ENCODE measurements around the gene VGLL4. TPM values are rescaled to one million over a fixed set of nuclear protein-coding genes. Genes with fewer than 3 reads are reported as not detected.
"Not testable (repeated sequence)": the region's sequence is repeated elsewhere in the genome, so short reads cannot be mapped to it uniquely, and the experiment has no call there.

Gene VGLL4
- total RNA-seq, 4 donors from 2014 or later = 79.3 to 144 (median 143) TPM

DNA sequence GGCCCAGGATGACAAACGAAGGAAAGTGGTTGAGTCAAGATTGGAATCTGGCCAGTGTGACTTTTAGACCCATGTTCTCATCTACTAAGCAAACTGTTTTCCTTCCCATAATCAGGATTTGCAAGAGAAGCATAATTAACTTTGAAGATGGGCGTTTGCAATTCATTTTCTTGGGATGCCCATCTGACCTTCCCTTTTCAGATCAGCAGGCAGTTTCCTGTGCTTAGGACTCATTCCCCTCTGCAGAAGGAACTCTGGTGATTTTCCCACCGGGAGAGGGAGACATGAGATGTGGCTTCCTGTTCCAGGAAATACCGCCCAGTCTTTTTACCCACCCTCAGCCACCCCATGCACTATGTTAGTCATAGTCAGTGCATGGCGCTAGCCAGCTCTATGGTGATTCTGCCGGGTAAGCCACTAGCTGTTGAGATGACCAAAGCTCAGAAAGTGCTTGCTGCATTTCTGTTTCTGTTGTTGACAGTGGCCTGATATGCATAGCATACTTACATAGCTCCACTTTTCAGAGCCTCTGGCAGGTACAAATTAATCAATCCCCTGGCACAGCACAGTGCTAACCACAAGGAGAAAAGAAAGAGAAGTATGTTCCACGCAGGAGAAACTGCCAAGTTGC lies 129.4 kb downstream of the VGLL4 start:
- Histone ChIP-seq H3K27me3 (no peaks in the 10 kb centered on the region), H3K9me3 (no peaks in the 10 kb centered on the region), H3K36me3 (no peaks in the 10 kb centered on the region), H3K27ac (peak overlapping the region; percentile 12 to 34), H3K4me3 (no peak overlapping the region), H3K4me1 (peaks cover 0 to 5% of the 10 kb centered on the region in 2 donors)
- DNase-seq = peak; percentile 15 to 53
- intact Hi-C loops (cut with DNase I; ENCODE audit: low total_unique reads) = no loop called here
- TF ChIP-seq CTCF (IDR thresholded peaks at IDR 0.05) (peak in 1 of 4 experiments; percentile 8), POLR2A (IDR thresholded peaks at IDR 0.05) (no peak)

DNA sequence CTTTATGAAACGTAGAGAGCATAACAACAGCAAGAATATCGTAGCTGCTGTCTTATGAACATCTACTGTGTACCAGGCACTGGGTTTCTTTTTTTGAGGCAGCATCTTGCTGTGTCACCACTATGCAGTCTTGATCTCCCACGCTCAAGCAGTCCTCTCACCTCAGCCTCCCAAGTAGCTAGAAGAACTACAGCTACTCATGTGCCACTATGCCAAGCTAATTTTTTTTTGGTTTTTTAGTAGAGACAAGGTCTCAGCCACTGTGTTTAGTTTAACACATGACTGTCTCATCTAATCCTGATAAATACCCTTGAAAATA lies 129.9 kb downstream of the VGLL4 start:
- Histone ChIP-seq H3K4me1 (peaks cover 2 to 6% of the 10 kb centered on the region in 2 donors), H3K27me3 (no peaks in the 10 kb centered on the region), H3K27ac (peak overlapping the region; percentile 3 to 12), H3K4me3 (no peak overlapping the region), H3K9me3 (no peaks in the 10 kb centered on the region), H3K36me3 (no peaks in the 10 kb centered on the region)
- intact Hi-C loops (cut with DNase I; ENCODE audit: low total_unique reads) = no loop called here
- TF ChIP-seq POLR2A (IDR thresholded peaks at IDR 0.05) (no peak), CTCF (IDR thresholded peaks at IDR 0.05) (no peak)
- no peak for DNase-seq

DNA sequence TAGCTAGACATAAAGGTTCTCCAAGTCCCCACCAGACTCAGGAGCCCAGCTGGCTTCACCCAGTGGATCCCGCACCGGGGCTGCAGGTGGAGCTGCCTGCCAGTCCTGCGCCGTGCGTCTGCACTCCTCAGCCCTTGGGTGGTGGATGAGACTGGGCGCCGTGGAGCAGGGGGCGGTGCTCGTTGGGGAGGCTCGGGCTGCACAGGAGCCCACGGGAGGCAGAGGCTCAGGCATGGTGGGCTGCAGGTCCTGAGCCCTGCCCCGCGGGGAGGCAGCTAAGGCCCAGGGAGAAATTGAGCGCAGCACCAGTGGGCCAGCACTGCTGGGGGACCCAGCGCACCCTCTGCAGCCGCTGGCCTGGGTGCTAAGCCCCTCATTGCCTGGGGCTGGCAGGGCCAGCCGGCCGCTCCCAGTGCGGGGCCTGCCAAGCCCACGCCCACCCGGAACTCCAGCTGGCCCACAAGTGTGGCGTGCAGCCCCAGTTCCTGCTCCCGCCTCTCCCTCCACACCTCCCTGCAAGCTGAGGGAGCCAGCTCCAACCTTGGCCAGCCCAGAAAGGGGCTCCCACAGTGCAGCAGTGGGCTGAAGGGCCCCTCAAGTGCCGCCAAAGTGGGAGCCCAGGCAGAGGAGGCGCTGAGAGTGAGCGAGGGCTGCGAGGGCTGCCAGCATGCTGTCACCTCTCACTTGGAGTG lies 130.4 kb downstream of the VGLL4 start:
- peak overlapping the region; percentile 3 to 12 for H3K27ac ChIP-seq
- intact Hi-C loops (cut with DNase I; ENCODE audit: low total_unique reads) = not testable (repeated sequence)

GRCh38 chr3:11511606-11512005 lies 132.1 kb downstream of the VGLL4 start:
- H3K36me3 ChIP-seq; intact Hi-C loops (cut with DNase I; ENCODE audit: low total_unique reads); H3K9me3 ChIP-seq; H3K4me3 ChIP-seq; DNase-seq; H3K27me3 ChIP-seq; H3K27ac ChIP-seq: not testable (repeated sequence)
- H3K4me1 ChIP-seq = peaks cover 11 to 12% of the 10 kb centered on the region in 2 donors

More for the DNA sequence above, 130.4 kb downstream of the VGLL4 start:
- H3K27me3 ChIP-seq, DNase-seq, H3K4me3 ChIP-seq, H3K9me3 ChIP-seq, H3K36me3 ChIP-seq: not testable (repeated sequence)
- peaks cover 7 to 11% of the 10 kb centered on the region in 2 donors for H3K4me1 ChIP-seq

DNA sequence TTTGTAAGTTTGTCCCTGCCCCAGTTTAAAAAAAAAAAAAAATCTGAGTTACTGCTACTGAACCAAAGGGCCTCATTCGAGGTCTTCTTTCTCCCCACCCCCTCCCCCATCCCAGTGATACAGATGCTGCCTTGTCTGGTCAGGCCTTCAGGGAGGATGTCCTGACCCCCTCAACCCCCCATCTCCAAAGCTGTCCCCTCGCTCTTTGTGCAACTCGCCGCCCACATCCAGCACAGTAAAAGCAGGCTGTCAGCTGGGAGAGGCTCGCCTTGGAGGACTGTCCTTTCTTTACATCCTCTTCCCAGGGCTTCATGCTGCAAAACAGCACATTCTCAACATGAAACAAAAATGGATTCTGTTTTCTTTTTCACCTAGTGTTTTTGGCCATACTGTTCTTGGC lies 133.4 kb downstream of the VGLL4 start:
- intact Hi-C loops (cut with DNase I; ENCODE audit: low total_unique reads) = no loop called here
- peak overlapping the region; percentile 76 to 98 for H3K27ac ChIP-seq
- no peak for TF ChIP-seq POLR2A (IDR thresholded peaks at IDR 0.05)
- no peaks in the 10 kb centered on the region for H3K27me3 ChIP-seq
- no peak for DNase-seq
- H3K4me3 ChIP-seq = no peak overlapping the region
- no peaks in the 10 kb centered on the region for H3K36me3 ChIP-seq
- H3K4me1 ChIP-seq = peaks cover 11 to 12% of the 10 kb centered on the region in 2 donors
- H3K9me3 ChIP-seq = no peaks in the 10 kb centered on the region

DNA sequence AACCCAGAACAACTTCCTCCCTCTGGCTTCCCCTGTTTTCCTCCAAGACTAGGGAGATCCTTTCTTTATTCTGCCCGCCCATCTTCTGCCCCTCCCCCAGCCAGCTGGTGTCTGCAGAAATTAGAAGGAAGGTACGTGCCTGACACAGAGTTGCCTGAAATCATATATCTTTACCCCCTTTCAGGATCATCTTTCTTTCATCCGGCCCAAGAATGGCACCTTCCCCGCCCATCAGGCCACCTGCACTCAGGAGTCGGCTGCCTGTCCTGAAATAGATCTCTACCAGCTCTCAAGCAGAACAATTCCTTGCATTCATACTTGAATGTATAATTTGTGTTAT lies 133.7 kb downstream of the VGLL4 start:
- intact Hi-C loops (cut with DNase I; ENCODE audit: low total_unique reads) = no loop called here
- no peak for TF ChIP-seq POLR2A (IDR thresholded peaks at IDR 0.05)
- H3K9me3 ChIP-seq = no peaks in the 10 kb centered on the region
- peak overlapping the region; percentile 76 to 98 for H3K27ac ChIP-seq
- peak; percentile 61 to 68 for DNase-seq
- peaks cover 11 to 12% of the 10 kb centered on the region in 2 donors for H3K4me1 ChIP-seq
- H3K27me3 ChIP-seq = no peaks in the 10 kb centered on the region
- no peak overlapping the region for H3K4me3 ChIP-seq
- H3K36me3 ChIP-seq = no peaks in the 10 kb centered on the region

DNA sequence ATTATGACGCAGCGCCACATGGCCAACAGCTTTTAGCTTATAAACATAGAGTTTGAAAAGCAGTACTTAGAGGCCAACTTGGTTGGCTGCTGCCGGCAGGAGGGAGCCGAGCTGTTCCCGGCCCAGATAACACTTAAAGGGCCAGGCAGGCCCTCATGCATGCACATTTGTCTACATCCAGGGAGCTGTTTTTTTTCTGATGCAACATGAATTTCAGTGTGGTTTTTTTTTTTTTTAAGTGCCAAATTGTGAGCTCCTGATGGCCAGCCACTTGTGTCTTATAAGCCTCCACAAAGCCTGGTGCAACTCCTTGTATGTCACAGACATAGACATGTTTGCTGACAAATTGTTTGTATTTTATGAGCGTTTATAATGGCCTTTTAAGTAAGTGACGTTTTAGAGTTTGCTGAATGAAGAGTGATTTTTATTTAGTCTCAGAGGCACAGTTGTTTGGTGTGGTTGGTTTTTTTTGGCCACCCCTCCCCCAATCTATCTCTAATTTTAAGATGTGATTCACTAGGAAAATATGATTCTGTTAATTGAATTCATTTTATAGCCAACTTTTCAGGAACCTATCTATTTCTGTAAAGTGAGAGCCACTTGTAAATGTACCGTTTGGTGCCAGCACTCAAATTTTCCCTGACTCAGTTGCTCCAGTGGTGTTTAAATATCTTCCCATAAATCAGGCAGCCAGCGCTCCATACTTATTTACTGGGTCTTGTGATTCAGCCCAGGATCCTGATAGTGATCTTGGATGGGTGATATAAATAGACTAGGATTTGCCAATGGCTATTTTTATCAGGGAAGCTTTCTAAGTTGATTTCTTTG lies 134.3 kb downstream of the VGLL4 start:
- DNase-seq = peak; percentile 75 to 87
- no peaks in the 10 kb centered on the region for H3K36me3 ChIP-seq
- peak overlapping the region; percentile 76 to 98 for H3K27ac ChIP-seq
- H3K4me1 ChIP-seq = peaks cover 11 to 12% of the 10 kb centered on the region in 2 donors
- no peaks in the 10 kb centered on the region for H3K9me3 ChIP-seq
- TF ChIP-seq CTCF (IDR thresholded peaks at IDR 0.05) (peak in 2 of 4 experiments; percentile 38 to 48), POLR2A (IDR thresholded peaks at IDR 0.05) (no peak)
- H3K4me3 ChIP-seq = no peak overlapping the region
- H3K27me3 ChIP-seq = no peaks in the 10 kb centered on the region
- intact Hi-C loops (cut with DNase I; ENCODE audit: low total_unique reads) = no loop called here
